HG03460 (cell line): ENCODE measurements around the gene SLC9A4.

ENCODE experiments used
- ATAC-seq: cut with Tn5 transposase; IDR thresholded peaks from one replicate; pipeline ENCODE4 v1.9.1; 2021; ENCODE audit not compliant: unreplicated experiment

Gene SLC9A4

GRCh38 chr2:102453501-102453900 is 19.5 kb upstream of the SLC9A4 start:
- ATAC-seq = no peak

GRCh38 chr2:102455061-102455670 is 17.9 kb upstream of the SLC9A4 start:
- ATAC-seq = no peak

GRCh38 chr2:102460467-102460866 is 12.6 kb upstream of the SLC9A4 start:
- no peak for ATAC-seq

- ATAC-seq = no peak
These were observed 11.8 kb upstream of the SLC9A4 start for GRCh38 chr2:102461188-102461587.

- ATAC-seq = no peak
These were observed 9.9 kb upstream of the SLC9A4 start for GRCh38 chr2:102463160-102463559.

- no peak for ATAC-seq
These were observed 2.9 kb upstream of the SLC9A4 start for GRCh38 chr2:102470168-102470567.

- no peak for ATAC-seq
These were observed 605 bp downstream of the SLC9A4 start for GRCh38 chr2:102473631-102474030.

- no peak for ATAC-seq
These were observed 1.8 kb downstream of the SLC9A4 start for GRCh38 chr2:102474785-102475184.

GRCh38 chr2:102478686-102479470 is 5.9 kb downstream of the SLC9A4 start:
- no peak for ATAC-seq

- no peak for ATAC-seq
These were observed 7.5 kb downstream of the SLC9A4 start for GRCh38 chr2:102480285-102481195.

GRCh38 chr2:102481931-102482330 is 8.9 kb downstream of the SLC9A4 start:
- ATAC-seq = no peak

- ATAC-seq = no peak
These were observed 10.1 kb downstream of the SLC9A4 start for GRCh38 chr2:102483086-102483485.

- ATAC-seq = no peak
These were observed 11.5 kb downstream of the SLC9A4 start for GRCh38 chr2:102484310-102485061.

- ATAC-seq = no peak
These were observed 12.2 kb downstream of the SLC9A4 start for GRCh38 chr2:102485147-102485785.

GRCh38 chr2:102486941-102487702 is 14.1 kb downstream of the SLC9A4 start:
- ATAC-seq = no peak

- ATAC-seq = no peak
These were observed 14.9 kb downstream of the SLC9A4 start for GRCh38 chr2:102487761-102488462.

GRCh38 chr2:102489646-102490045 is 16.6 kb downstream of the SLC9A4 start:
- no peak for ATAC-seq

- ATAC-seq = no peak
These were observed 19.0 kb downstream of the SLC9A4 start for GRCh38 chr2:102492006-102492405.

GRCh38 chr2:102494570-102494969 is 21.5 kb downstream of the SLC9A4 start:
- ATAC-seq = no peak
